H1 (cell line): ENCODE results near the gene GRIA4. TPM values are rescaled to one million over a fixed set of nuclear protein-coding genes. Genes with fewer than 3 reads are reported as not detected.

Experiments used
- CTCF ChIA-PET: fragments of 300-600 bp; sonication (Branson Sonifier 250); formaldehyde crosslinking; loops from one replicate; lab custom pipeline; 2021; ENCODE audit not compliant: partially characterized antibody; lab: Charles Lee
- POLR2A ChIA-PET: fragments of 300-600 bp; sonication (Branson Sonifier 250); formaldehyde crosslinking; loops from one replicate; lab custom pipeline; 2021; ENCODE audit warnings: inconsistent platforms; ENCODE audit not compliant: partially characterized antibody; lab: Charles Lee
- DNase-seq, 2 experiments: peaks; one replicate each; pipeline versions ENCODE4 v3.0.0 to v3.0.0-alpha.2; 2010 to 2022; ENCODE audit warnings: low spot score in 2 of 2, low read depth in 1 of 2, mixed read lengths in 1 of 2
- FAIRE-seq: peaks from 2 replicates; lab custom pipeline; 2011; peaks lifted over from hg19 to GRCh38; lab: Jason Lieb, UNC
- H2AFZ ChIP-seq: 2 replicates; pipeline ENCODE4 v1.8.1; 2012; ENCODE audit warnings: low read length, inconsistent platforms
- H2AK5ac ChIP-seq: 2 replicates; pipeline ENCODE4 v1.6.1; 2013; ENCODE audit warnings: low read depth, low read length
- H2BK120ac ChIP-seq: replicated peaks from 2 replicates; pipeline ENCODE3; 2013; ENCODE audit warnings: low read depth, low read length, inconsistent platforms
- H2BK12ac ChIP-seq: 2 replicates; pipeline ENCODE4 v1.6.1; 2013; ENCODE audit warnings: low read depth, low read length
- H2BK15ac ChIP-seq: 2 replicates; pipeline ENCODE4 v1.6.1; 2013; ENCODE audit warnings: low read length
- H2BK20ac ChIP-seq: 2 replicates; pipeline ENCODE4 v1.6.1; 2013; ENCODE audit warnings: low read length
- H2BK5ac ChIP-seq: 2 replicates; pipeline ENCODE4 v1.6.1; 2013; ENCODE audit warnings: low read depth, low read length
- H3K14ac ChIP-seq: 2 replicates; pipeline ENCODE4 v1.6.1; 2013; ENCODE audit warnings: inconsistent platforms; ENCODE audit not compliant: insufficient read length
- H3K18ac ChIP-seq: 2 replicates; pipeline ENCODE4 v1.6.1; 2013; ENCODE audit warnings: low read length; ENCODE audit errors: extremely low read depth
- H3K23ac ChIP-seq: 2 replicates; pipeline ENCODE4 v1.6.1; 2013; ENCODE audit warnings: inconsistent platforms; ENCODE audit not compliant: insufficient read length
- H3K23me2 ChIP-seq: 2 replicates; pipeline ENCODE4 v1.6.1; 2013; ENCODE audit warnings: low read depth, low read length
- H3K27ac ChIP-seq: 2 replicates; pipeline ENCODE4 v1.6.1; 2011; ENCODE audit warnings: low read depth, low read length, inconsistent platforms
- H3K27me3 ChIP-seq, 4 experiments: replicated peaks in 1 of 4; 1 replicate in 1 of 4; 2 replicates in 3 of 4; pipeline versions ENCODE4 v1.6.1 to v1.8.1; 2011 to 2013; ENCODE audit warnings: low read length in 3 of 4, mild to moderate bottlenecking in 3 of 4, inconsistent platforms in 2 of 4, mixed read lengths in 2 of 4, moderate library complexity in 1 of 4; ENCODE audit not compliant: control insufficient read depth in 3 of 4, insufficient read depth in 3 of 4; ENCODE audit errors: extremely low read depth in 1 of 4
- H3K36me3 ChIP-seq, 4 experiments: 2 replicates each; pipeline versions ENCODE4 v1.6.1 to v1.8.1; 2011 to 2013; ENCODE audit warnings: mild to moderate bottlenecking in 4 of 4, low read length in 3 of 4, moderate library complexity in 2 of 4, control low read depth in 1 of 4, inconsistent platforms in 1 of 4; ENCODE audit not compliant: insufficient read depth in 4 of 4, control insufficient read depth in 2 of 4
- H3K4ac ChIP-seq: replicated peaks from 2 replicates; pipeline ENCODE3; 2013; ENCODE audit warnings: low read length, low read depth, mixed read lengths, inconsistent platforms; ENCODE audit not compliant: insufficient read length
- H3K4me1 ChIP-seq, 4 experiments: replicated peaks in 1 of 4; 1 replicate in 1 of 4; 2 replicates in 3 of 4; pipeline versions ENCODE4 v1.6.1 to v1.8.1; 2011 to 2013; ENCODE audit warnings: low read length in 3 of 4, inconsistent platforms in 2 of 4, mixed read lengths in 1 of 4; ENCODE audit not compliant: insufficient read depth in 4 of 4, control insufficient read depth in 3 of 4
- H3K4me2 ChIP-seq, 2 experiments: 2 replicates each; pipeline versions ENCODE4 v1.6.1 to v1.8.1; 2011 to 2013; ENCODE audit warnings: low read depth in 2 of 2, low read length in 2 of 2, control low read depth in 1 of 2, inconsistent platforms in 1 of 2, mild to moderate bottlenecking in 1 of 2; ENCODE audit not compliant: insufficient read depth in 1 of 2
- H3K4me3 ChIP-seq, 4 experiments: fragments of 200-600, 300-600 bp in 1 of 4; sonication (generic), shearing (Covaris generic), sonication (Bioruptor Twin) in 1 of 4; 2 replicates each; pipeline versions ENCODE4 v1.5.1 to v1.8.1; 2011 to 2016; ENCODE audit warnings: low read length in 4 of 4, low read depth in 3 of 4, control low read depth in 2 of 4, inconsistent platforms in 2 of 4, mild to moderate bottlenecking in 2 of 4, mixed read lengths in 1 of 4, moderate library complexity in 1 of 4; ENCODE audit not compliant: insufficient read depth in 2 of 4; ENCODE audit errors: extremely low read depth in 1 of 4
- H3K56ac ChIP-seq: replicated peaks from 2 replicates; pipeline ENCODE3; 2013; ENCODE audit warnings: low read depth, mild to moderate bottlenecking, mixed read lengths, low read length, inconsistent platforms; ENCODE audit not compliant: insufficient read length
- H3K79me1 ChIP-seq: 2 replicates; pipeline ENCODE4 v1.6.1; 2013; ENCODE audit warnings: low read depth, low read length, control low read depth
- H3K79me2 ChIP-seq, 2 experiments: 2 replicates each; pipeline versions ENCODE4 v1.6.1 to v1.8.1; 2012 to 2013; ENCODE audit warnings: low read length in 2 of 2, mild to moderate bottlenecking in 2 of 2, inconsistent platforms in 1 of 2; ENCODE audit not compliant: insufficient read depth in 2 of 2, control insufficient read depth in 1 of 2
- H3K9ac ChIP-seq, 4 experiments: replicated peaks in 1 of 4; 1 replicate in 1 of 4; 2 replicates in 3 of 4; pipeline versions ENCODE4 v1.6.1 to v1.8.1; 2011 to 2013; ENCODE audit warnings: low read depth in 3 of 4, low read length in 3 of 4, control low read depth in 2 of 4, mild to moderate bottlenecking in 2 of 4, moderate library complexity in 2 of 4, inconsistent platforms in 1 of 4; ENCODE audit errors: extremely low read depth in 1 of 4
- H3K9me3 ChIP-seq, 2 experiments: 2 replicates each; pipeline versions ENCODE4 v1.6.1 to v1.8.1; 2012 to 2013; ENCODE audit warnings: mild to moderate bottlenecking in 2 of 2, moderate library complexity in 2 of 2, control low read depth in 1 of 2, inconsistent platforms in 1 of 2, low read depth in 1 of 2, low read length in 1 of 2, mixed read lengths in 1 of 2; ENCODE audit not compliant: insufficient read depth in 2 of 2
- H4K20me1 ChIP-seq, 2 experiments: replicated peaks in 1 of 2; 2 replicates each; pipeline versions ENCODE3 to v1.8.1; 2011 to 2013; ENCODE audit warnings: inconsistent platforms in 2 of 2, low read length in 2 of 2, mild to moderate bottlenecking in 1 of 2; ENCODE audit not compliant: insufficient read depth in 2 of 2, control insufficient read depth in 1 of 2
- H4K5ac ChIP-seq: 2 replicates; pipeline ENCODE4 v1.6.1; 2013; ENCODE audit warnings: low read length, low read depth, mixed read lengths, inconsistent platforms; ENCODE audit not compliant: insufficient read length
- H4K8ac ChIP-seq: 2 replicates; pipeline ENCODE4 v1.8.0; 2013; ENCODE audit warnings: mild to moderate bottlenecking, moderate library complexity, low read length, inconsistent platforms; ENCODE audit not compliant: insufficient read depth; ENCODE audit errors: extremely low read depth
- H4K91ac ChIP-seq: replicated peaks from 2 replicates; pipeline ENCODE3; 2013; ENCODE audit warnings: low read length, mixed read lengths, inconsistent platforms; ENCODE audit not compliant: insufficient read length
- ASH2L ChIP-seq: fragments of 200-600, 300-600 bp; sonication (generic); IDR thresholded peaks from one replicate; pipeline ENCODE4 v1.7.1; 2017; ENCODE audit warnings: low read length
- BCL11A ChIP-seq, 2 experiments: IDR thresholded peaks; one replicate each; pipeline ENCODE4 v1.6.1; 2011; ENCODE audit warnings: low read depth in 2 of 2, low read length in 2 of 2, mild to moderate bottlenecking in 2 of 2
- CREB1 ChIP-seq: IDR thresholded peaks from 2 replicates; pipeline ENCODE4 v1.6.1; 2012; ENCODE audit warnings: inconsistent platforms
- EZH2 ChIP-seq: fragments of 200-600 bp; sonication (generic); IDR thresholded peaks from 2 replicates; pipeline ENCODE4 v1.7.1; 2012; ENCODE audit warnings: low read depth, mild to moderate bottlenecking, moderate library complexity, low read length, inconsistent platforms; ENCODE audit not compliant: severe bottlenecking
- FOSL1 ChIP-seq: IDR thresholded peaks from 2 replicates; pipeline ENCODE4 v1.6.1; 2011; ENCODE audit warnings: mild to moderate bottlenecking, low read depth, low read length, moderate library complexity; ENCODE audit not compliant: insufficient read depth
- HDAC2 ChIP-seq, 2 experiments: fragments of 300-600 bp in 1 of 2; sonication (generic) in 1 of 2; IDR thresholded peaks; 2 replicates each; pipeline ENCODE4 v1.6.1; 2011 to 2012; ENCODE audit warnings: low read depth in 2 of 2, low read length in 2 of 2, mild to moderate bottlenecking in 2 of 2, moderate library complexity in 2 of 2, borderline replicate concordance in 1 of 2, inconsistent platforms in 1 of 2
- HDAC6 ChIP-seq: IDR thresholded peaks from one replicate; pipeline ENCODE4 v1.7.1; 2012; ENCODE audit warnings: low read depth, mild to moderate bottlenecking, inconsistent platforms, low read length, moderate library complexity
- KDM1A ChIP-seq: fragments of 200-600, 300-600 bp; sonication (generic); IDR thresholded peaks from 2 replicates; pipeline ENCODE4 v1.7.1; 2016; ENCODE audit warnings: mild to moderate bottlenecking, low read length, borderline replicate concordance
- KDM4A ChIP-seq: IDR thresholded peaks from one replicate; pipeline ENCODE4 v1.7.1; 2012; ENCODE audit warnings: low read depth, mild to moderate bottlenecking, moderate library complexity, low read length, inconsistent platforms; ENCODE audit not compliant: severe bottlenecking
- SIN3A ChIP-seq, 2 experiments: IDR thresholded peaks in 1 of 2; conservative IDR thresholded peaks in 1 of 2; 2 replicates each; pipeline ENCODE4 v1.6.1; 2011 to 2012; ENCODE audit warnings: low read length in 2 of 2, improper control_type of control experiment in 1 of 2, low read depth in 1 of 2, mild to moderate bottlenecking in 1 of 2
- TAF7 ChIP-seq: optimal IDR thresholded peaks from 2 replicates; pipeline ENCODE3; 2011; ENCODE audit warnings: low read depth, mild to moderate bottlenecking, inconsistent platforms, low read length, moderate library complexity, borderline replicate concordance
- TBP ChIP-seq: IDR thresholded peaks from 2 replicates; pipeline ENCODE4 v1.6.1; 2011; ENCODE audit warnings: low read depth, low read length, improper control_type of control experiment
- WGBS, 2 experiments: shearing (Covaris generic) in 1 of 2; methylation state at CpG; one replicate each; pipeline versions ENCODE4 v1.1.6 to v1.1.7; 2013 to 2015; ENCODE audit warnings: low lambda C conversion rate in 2 of 2, mixed read lengths in 2 of 2, inconsistent platforms in 1 of 2, low coverage in 1 of 2, missing lambda C conversion rate in 1 of 2; ENCODE audit not compliant: insufficient replicate concordance in 2 of 2, insufficient coverage in 1 of 2, insufficient read length in 1 of 2; ENCODE audit errors: extremely low coverage in 1 of 2, missing lambda C conversion rate in 1 of 2; 5-methylcytosine and 5-hydroxymethylcytosine counted together
- polyA plus RNA-seq, 7 experiments: library from polyadenylated mRNA; depleted of rRNA in 3 of 7; stranded (reverse) in 5 of 7; unstranded in 2 of 7; fragments of >200 nt in 5 of 7; fragments of 200-250 nt in 2 of 7; gene quantifications; 1 replicate in 5 of 7; 2 replicates in 1 of 7; 4 replicates in 1 of 7; pipeline versions ENCODE4 v1.2.1 to v1.2.3, GENCODE V29; 2011 to 2013; ENCODE audit warnings: missing spikeins in 2 of 7, mixed read lengths in 2 of 7
- total RNA-seq: library from RNA; stranded (reverse); fragmentation: NEBNext Ultra II Directional; extraction: Animal tissue kit (Norgen Biotek cat#: 25700); gene quantifications from 2 replicates; pipeline ENCODE4 v1.2.1, GENCODE V29; 2021

Gene GRIA4
- total and polyA plus RNA-seq, 2 of the 8 experiments (the other 6 are each of a cell fraction or from before 2014, with no cell fraction given) = 12.5 to 21.8 TPM

DNA sequence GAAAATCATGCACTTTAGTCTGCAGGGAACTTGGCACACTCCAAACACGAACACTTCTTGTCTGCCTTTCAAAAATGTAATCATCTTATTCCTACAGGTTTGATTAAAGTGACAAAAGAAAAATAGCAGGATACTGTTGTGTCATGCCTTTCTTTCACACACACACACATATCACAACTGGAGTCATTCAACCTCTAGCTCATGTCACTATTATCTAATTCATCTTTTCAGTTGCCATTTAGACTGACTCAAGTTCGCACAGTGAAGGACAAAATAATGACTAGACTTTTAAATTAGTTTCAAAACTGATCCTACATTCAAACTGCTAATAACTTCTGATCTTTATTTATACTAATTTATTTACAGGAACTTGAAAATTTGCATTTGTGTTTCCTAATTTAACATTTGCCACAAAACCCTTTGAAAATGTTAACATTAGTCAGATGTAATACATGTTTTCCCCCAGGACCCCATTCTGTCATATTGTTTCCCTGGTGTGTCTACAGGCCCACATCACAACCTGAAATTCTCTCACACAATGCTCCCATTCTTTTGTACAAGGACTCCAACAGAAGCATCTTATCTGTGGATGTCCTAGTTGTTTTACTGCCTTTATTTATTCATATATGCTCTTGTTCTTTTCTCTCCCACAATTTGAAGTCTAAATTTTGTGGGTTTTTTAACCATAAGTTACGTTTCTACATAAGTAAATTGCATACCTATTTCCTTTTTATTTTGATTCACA is 171.1 kb downstream of the GRIA4 start:
- H3K4me2 ChIP-seq = no peak overlapping the region
- H3K79me1 ChIP-seq = no peaks in the 10 kb centered on the region
- no peak overlapping the region for H4K91ac ChIP-seq
- no peaks in the 10 kb centered on the region for H3K27me3 ChIP-seq
- H3K9me3 ChIP-seq = no peaks in the 10 kb centered on the region
- no peak overlapping the region for H3K23ac ChIP-seq
- 92% methylated on average over 3 of the region's 3 CpGs; no CpG with 5 or more reads in 1 of the 2 experiments for WGBS, 2 experiments
- no peak overlapping the region for H2BK120ac ChIP-seq
- H4K20me1 ChIP-seq = no peaks in the 10 kb centered on the region
- ChIA-PET CTCF (no interaction called here), POLR2A (no interaction called here)
- no peak overlapping the region for H3K14ac ChIP-seq
- DNase-seq (no peak), FAIRE-seq (no peak)
- H3K4me3 ChIP-seq = no peak overlapping the region
- TF ChIP-seq KDM1A = no peak
- no peak for TF ChIP-seq ASH2L
- no peak for TF ChIP-seq CREB1
- TF ChIP-seq FOSL1 = no peak
- TF ChIP-seq BCL11A (IDR thresholded peaks at IDR 0.05; ENCODE audit: low read depth in 2 of 2, low read length in 2 of 2) = no peak
- no peak for TF ChIP-seq EZH2
- no peak for TF ChIP-seq TAF7
- no peak for TF ChIP-seq HDAC6
- no peak for TF ChIP-seq KDM4A
- no peak for TF ChIP-seq TBP
- TF ChIP-seq HDAC2 (IDR thresholded peaks at IDR 0.05; ENCODE audit: borderline replicate concordance in 1 of 2, low read depth in 2 of 2, low read length in 2 of 2) = no peak
- TF ChIP-seq SIN3A (conservative IDR thresholded peaks at IDR 0.05 in 1 of 2, IDR thresholded peaks at IDR 0.05 in 1 of 2; ENCODE audit: low read depth in 1 of 2, low read length in 2 of 2) = no peak
- no peak overlapping the region for H2BK5ac ChIP-seq
- no peak overlapping the region for H2AFZ ChIP-seq
- H4K8ac ChIP-seq = no peak overlapping the region
- H2BK12ac ChIP-seq = no peak overlapping the region
- no peak overlapping the region for H3K56ac ChIP-seq
- no peaks in the 10 kb centered on the region for H3K36me3 ChIP-seq
- H3K9ac ChIP-seq = no peak overlapping the region
- no peak overlapping the region for H4K5ac ChIP-seq
- H3K4me1 ChIP-seq = no peaks in the 10 kb centered on the region
- no peaks in the 10 kb centered on the region for H3K79me2 ChIP-seq
- no peaks in the 10 kb centered on the region; the same call in 1 of the 2 replicates for H3K23me2 ChIP-seq
- no peak overlapping the region for H2BK20ac ChIP-seq
- no peak overlapping the region for H3K27ac ChIP-seq
- no peak overlapping the region for H2BK15ac ChIP-seq
- no peak overlapping the region for H3K4ac ChIP-seq
- no peak overlapping the region for H3K18ac ChIP-seq
- no peak overlapping the region for H2AK5ac ChIP-seq
